GM12878 (cell line): Measurements from ENCODE around the gene MYOCD. TPM values are rescaled to one million over a fixed set of nuclear protein-coding genes. Genes with fewer than 3 reads are reported as not detected.

ENCODE experiments used
- ATAC-seq: fragments of 200-7000 bp; cut with Tn5 transposase; 3 replicates; pipeline ENCODE4 v1.9.1; 2020; ENCODE audit warnings: mild to moderate bottlenecking, moderate library complexity
- BruUV-seq: library from RNA; stranded (reverse); fragments of 400-500 nt; replicated peaks from 2 replicates; lab custom pipeline; 2021; lab: Mats Ljungman, UMichigan
- CTCF ChIA-PET: fragments of 300-600 bp; sonication (Branson Sonifier 250); formaldehyde crosslinking; extraction: SDS; loops from one replicate; lab custom pipeline; 2021; ENCODE audit warnings: inconsistent platforms; lab: Yijun Ruan, JAX
- POLR2A ChIA-PET: fragments of 350-600 bp; formaldehyde crosslinking; extraction: SDS; loops from one replicate; lab custom pipeline; 2021; ENCODE audit warnings: inconsistent platforms; lab: Charles Lee
- RAD21 ChIA-PET: fragments of 300-600 bp; sonication (Branson Sonifier 250); formaldehyde crosslinking; loops from one replicate; lab custom pipeline; 2023; ENCODE audit warnings: antibody characterized with exemption; ENCODE audit not compliant: unreplicated experiment; lab: Charles Lee
- SMC1A ChIA-PET: fragments of 300-600 bp; sonication (Branson Sonifier 250); formaldehyde crosslinking; loops from one replicate; lab custom pipeline; 2023; ENCODE audit not compliant: unreplicated experiment, uncharacterized antibody; lab: Charles Lee
- DNase-seq: peaks from one replicate; pipeline ENCODE4 v3.0.0-alpha.2; 2011; ENCODE audit warnings: low read depth, low spot score
- FAIRE-seq: peaks from 3 replicates; lab custom pipeline; 2011; peaks lifted over from hg19 to GRCh38; lab: Jason Lieb, UNC
- H2AFZ ChIP-seq: 2 replicates; pipeline ENCODE4 v1.6.0; 2011; ENCODE audit warnings: low read depth, low read length, control low read depth; ENCODE audit not compliant: control insufficient read depth
- H3K27ac ChIP-seq: 2 replicates; pipeline ENCODE4 v1.5.1; 2011; ENCODE audit warnings: control low read depth; ENCODE audit not compliant: control insufficient read depth, insufficient read depth
- H3K27me3 ChIP-seq, 2 experiments: replicated peaks in 1 of 2; 2 replicates each; pipeline versions ENCODE4 v1.6.0 to v1.6.1; 2011; ENCODE audit warnings: low read length in 1 of 2; ENCODE audit not compliant: control insufficient read depth in 2 of 2, insufficient read depth in 2 of 2
- H3K36me3 ChIP-seq, 2 experiments: 2 replicates each; pipeline ENCODE4 v1.5.1; 2011; ENCODE audit warnings: low read length in 1 of 2; ENCODE audit not compliant: control insufficient read depth in 2 of 2, insufficient read depth in 2 of 2
- H3K4me1 ChIP-seq: 2 replicates; pipeline ENCODE4 v1.6.1; 2011; ENCODE audit warnings: mild to moderate bottlenecking, low read length, moderate library complexity, mixed read lengths; ENCODE audit not compliant: control insufficient read depth, insufficient read depth
- H3K4me2 ChIP-seq: 2 replicates; pipeline ENCODE4 v1.6.0; 2011; ENCODE audit warnings: control low read depth; ENCODE audit not compliant: control insufficient read depth, insufficient read depth
- H3K4me3 ChIP-seq: fragments of 200-600 bp; sonication (generic); 2 replicates; pipeline ENCODE4 v1.5.1; 2016
- H3K79me2 ChIP-seq: 2 replicates; pipeline ENCODE4 v1.6.0; 2011; ENCODE audit warnings: low read length; ENCODE audit not compliant: control insufficient read depth, insufficient read depth
- H3K9ac ChIP-seq: 2 replicates; pipeline ENCODE4 v1.8.0; 2011; ENCODE audit warnings: low read length, control low read depth, mixed read lengths; ENCODE audit not compliant: control insufficient read depth, insufficient read depth
- H3K9me3 ChIP-seq: replicated peaks from 3 replicates; pipeline ENCODE4 v1.5.1; 2011; ENCODE audit warnings: mild to moderate bottlenecking, low read length; ENCODE audit not compliant: control insufficient read depth, insufficient read depth
- H4K20me1 ChIP-seq: 2 replicates; pipeline ENCODE4 v1.6.0; 2011; ENCODE audit not compliant: control insufficient read depth, insufficient read depth
- CHD1 ChIP-seq: IDR thresholded peaks from 2 replicates; pipeline ENCODE4 v1.6.1; 2012; ENCODE audit warnings: low read depth, low read length, improper control_type of control experiment
- CHD2 ChIP-seq: IDR thresholded peaks from 2 replicates; pipeline ENCODE4 v1.6.1; 2011; ENCODE audit warnings: low read depth, low read length, improper control_type of control experiment, borderline replicate concordance
- CUX1 ChIP-seq: IDR thresholded peaks from 2 replicates; pipeline ENCODE4 v1.6.1; 2012; ENCODE audit warnings: improper control_type of control experiment, low read depth, low read length; ENCODE audit not compliant: insufficient replicate concordance
- DPF2 ChIP-seq: fragments of 450-650 bp; IDR thresholded peaks from 2 replicates; pipeline ENCODE4 v1.6.1; 2017; ENCODE audit warnings: mild to moderate bottlenecking
- ESRRA ChIP-seq: IDR thresholded peaks from 2 replicates; pipeline ENCODE4 v1.6.1; 2012; ENCODE audit warnings: mild to moderate bottlenecking, low read length, improper control_type of control experiment
- GATAD2B ChIP-seq: fragments of 450-650 bp; conservative IDR thresholded peaks from 2 replicates; pipeline ENCODE4 v1.6.1; 2017; ENCODE audit warnings: low read depth, mild to moderate bottlenecking, moderate library complexity
- NBN ChIP-seq: fragments of 450-650 bp; IDR thresholded peaks from 2 replicates; pipeline ENCODE4 v1.6.1; 2016
- NKRF ChIP-seq: fragments of 450-650 bp; conservative IDR thresholded peaks from 2 replicates; pipeline ENCODE4 v1.6.1; 2017; ENCODE audit warnings: mild to moderate bottlenecking, moderate library complexity
- POU2F2 ChIP-seq: IDR thresholded peaks from 3 replicates; pipeline ENCODE4 v1.6.1; 2011; ENCODE audit warnings: low read depth, mild to moderate bottlenecking, low read length, borderline replicate concordance
- STAT3 ChIP-seq: IDR thresholded peaks from 2 replicates; pipeline ENCODE4 v1.6.1; 2011; ENCODE audit warnings: low read depth, low read length, improper control_type of control experiment
- USF1 ChIP-seq: IDR thresholded peaks from 2 replicates; pipeline ENCODE4 v1.6.1; 2011; ENCODE audit warnings: borderline replicate concordance, low read depth, mild to moderate bottlenecking, moderate library complexity, mixed read lengths, low read length; ENCODE audit not compliant: insufficient read depth; ENCODE audit errors: extremely low read length
- YBX1 ChIP-seq: fragments of 450-650 bp; IDR thresholded peaks from 2 replicates; pipeline ENCODE4 v1.6.1; 2016; ENCODE audit warnings: antibody characterized with exemption
- ZNF592 ChIP-seq: fragments of 450-650 bp; IDR thresholded peaks from 2 replicates; pipeline ENCODE4 v1.6.1; 2017; ENCODE audit warnings: mild to moderate bottlenecking, moderate library complexity
- ZSCAN29 ChIP-seq: fragments of 450-650 bp; IDR thresholded peaks from 2 replicates; pipeline ENCODE4 v1.6.1; 2017; ENCODE audit warnings: mild to moderate bottlenecking, moderate library complexity
- WGBS: methylation state at CpG from one replicate; pipeline ENCODE4 v1.1.6; 2016; ENCODE audit warnings: low lambda C conversion rate; ENCODE audit not compliant: insufficient replicate concordance, insufficient coverage; ENCODE audit errors: missing lambda C conversion rate; 5-methylcytosine and 5-hydroxymethylcytosine counted together
- in situ Hi-C: fragments of 300-500 bp; cut with MboI; formaldehyde crosslinking; loops from 9 replicates; pipeline ENCODE4 v1.14.3; 2018; ENCODE audit warnings: mixed read lengths
- intact Hi-C: fragments of 100-400 bp; cut with micrococcal nuclease; formaldehyde crosslinking; loops from one replicate; pipeline ENCODE4 v1.14.2; 2022; ENCODE audit not compliant: unreplicated experiment
- polyA plus RNA-seq, 11 experiments: library from polyadenylated mRNA; depleted of rRNA in 4 of 11; unstranded in 6 of 11; stranded (reverse) in 5 of 11; fragments of >200 nt; fragmentation: Nextera tagmentation in 4 of 11; fragmentation: Illumina TruSeq in 1 of 11; extraction: Ambion mirVana in 4 of 11; extraction: Trizol in 1 of 11; gene quantifications; 1 replicate in 1 of 11; 2 replicates in 10 of 11; pipeline versions ENCODE4 v1.2.1 to v1.2.3, GENCODE V29; 2011 to 2016; ENCODE audit warnings: inconsistent platforms in 2 of 11, missing spikeins in 2 of 11, low read depth in 1 of 11
- total RNA-seq, 4 experiments: library from RNA; depleted of rRNA in 3 of 4; stranded (reverse); fragments of >200 nt in 3 of 4; fragmentation: Illumina TruSeq in 1 of 4; extraction: Trizol in 1 of 4; gene quantifications; 2 replicates each; pipeline versions ENCODE4 v1.2.1 to v1.2.3, GENCODE V29; 2013 to 2021

The MYOCD gene
- total and polyA plus RNA-seq, 10 of the 15 experiments (the other 5 are each of a cell fraction or from before 2014, with no cell fraction given) = not detected

GRCh38 chr17:12643822-12644221, 21.9 kb upstream of the MYOCD start:
- DNase-seq (no peak), ATAC-seq (no peak), FAIRE-seq (no peak)
- no peak overlapping the region for H2AFZ ChIP-seq
- no peaks in the 10 kb centered on the region for H3K27me3 ChIP-seq
- H3K4me2 ChIP-seq = no peak overlapping the region
- no peak overlapping the region for H3K4me3 ChIP-seq
- no TSS peak for BruUV-seq
- H3K9me3 ChIP-seq = no peaks in the 10 kb centered on the region; the same call in 2 of the 3 replicates
- H3K79me2 ChIP-seq = no peaks in the 10 kb centered on the region
- intact Hi-C loops (no loop called here), in situ Hi-C loops (no loop called here)
- ChIA-PET POLR2A (no interaction called here), CTCF (no interaction called here), SMC1A (no interaction called here), RAD21 (no interaction called here)
- H3K36me3 ChIP-seq = no peaks in the 10 kb centered on the region
- no peaks in the 10 kb centered on the region for H3K4me1 ChIP-seq
- H3K9ac ChIP-seq = no peak overlapping the region
- WGBS = 0% methylated on average over 1 of the region's 1 CpG
- no peak overlapping the region for H3K27ac ChIP-seq
- no peaks in the 10 kb centered on the region for H4K20me1 ChIP-seq
- TF ChIP-seq STAT3 (no peak), ESRRA (no peak), NKRF (no peak), CUX1 (no peak), GATAD2B (no peak), NBN (no peak), USF1 (no peak), ZNF592 (no peak), CHD2 (no peak), POU2F2 (no peak), ZSCAN29 (no peak), YBX1 (no peak), CHD1 (no peak), DPF2 (no peak)
